Natural killer cell treated with Interleukin-12 subunit alpha and Interleukin-12 subunit beta and Interleukin-15 and Interleukin-18, amount 100 ng/mL, for 72 hours (primary cell): ENCODE data around the gene SEMA4G. TPM values are rescaled to one million over a fixed set of nuclear protein-coding genes. Genes with fewer than 3 reads are reported as not detected.

Experiments used
- ATAC-seq, 2 donors: fragments of 150-1000 bp; cut with Tn5 transposase in 1 of 2; sonication (Bioruptor Pico), chemical (Tn5 transposase) in 1 of 2; 2 replicates each; pipeline ENCODE4 v1.10.0; 2021
- DNase-seq: peaks from one replicate; pipeline ENCODE4 v3.0.0; 2022; ENCODE audit warnings: low spot score
- H3K27ac Mint-ChIP-seq, 2 donors: 1 replicate in 1 of 2; 2 replicates in 1 of 2; pipeline ENCODE4 v1.8.0; 2022; ENCODE audit warnings: mixed read lengths in 2 of 2, mild to moderate bottlenecking in 1 of 2, moderate library complexity in 1 of 2
- H3K27me3 Mint-ChIP-seq, 2 donors: 1 replicate in 1 of 2; 2 replicates in 1 of 2; pipeline ENCODE4 v1.8.0; 2022; ENCODE audit warnings: mixed read lengths in 2 of 2
- H3K36me3 Mint-ChIP-seq: one replicate; pipeline ENCODE4 v1.8.0; 2022; ENCODE audit warnings: mixed read lengths
- H3K4me1 Mint-ChIP-seq, 2 donors: 1 replicate in 1 of 2; 2 replicates in 1 of 2; pipeline ENCODE4 v1.8.0; 2022; ENCODE audit warnings: low read depth in 2 of 2, mixed read lengths in 2 of 2, mild to moderate bottlenecking in 1 of 2
- H3K4me3 Mint-ChIP-seq: one replicate; pipeline ENCODE4 v1.8.0; 2022; ENCODE audit warnings: mixed read lengths
- H3K9me3 Mint-ChIP-seq: 2 replicates; pipeline ENCODE4 v1.8.0; 2022; ENCODE audit warnings: mixed read lengths
- total RNA-seq, 2 donors: library from RNA; stranded (reverse); gene quantifications; one replicate each; pipeline ENCODE4 v1.2.3, GENCODE V29; 2022

SEMA4G gene
- total RNA-seq, 2 donors from 2014 or later, result 0.19 TPM; not detected in 1

DNA sequence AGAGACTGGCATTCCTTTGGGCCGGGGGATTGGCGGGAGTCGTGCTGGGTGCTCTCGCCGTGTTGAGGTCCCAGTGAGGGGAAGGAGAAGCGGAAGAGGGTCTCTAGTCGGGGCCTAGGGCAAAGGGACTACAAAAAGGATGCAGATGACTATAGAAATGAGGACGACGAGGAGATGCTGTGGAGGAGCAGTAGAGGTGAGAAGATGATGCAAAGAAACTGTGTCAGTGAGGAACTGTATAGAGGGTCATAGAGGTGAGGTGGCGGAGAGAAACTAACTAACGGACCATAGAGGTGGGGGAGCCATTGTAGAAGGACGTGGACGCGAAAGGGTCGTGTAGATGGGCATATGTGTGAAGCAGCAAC is 18.4 kb downstream of the SEMA4G start:
- peak overlapping the region; percentile 83 to 87 for H3K27ac Mint-ChIP-seq
- H3K4me3 Mint-ChIP-seq, result peak overlapping the region; percentile 96
- no peaks in the 10 kb centered on the region for H3K9me3 Mint-ChIP-seq
- DNase-seq (no peak), ATAC-seq (peak in 1 of 2 donors; percentile 12)
- H3K27me3 Mint-ChIP-seq, result no peaks in the 10 kb centered on the region
- peaks cover 19 to 27% of the 10 kb centered on the region in 2 donors for H3K4me1 Mint-ChIP-seq
- peaks cover 19% of the 10 kb centered on the region for H3K36me3 Mint-ChIP-seq

DNA sequence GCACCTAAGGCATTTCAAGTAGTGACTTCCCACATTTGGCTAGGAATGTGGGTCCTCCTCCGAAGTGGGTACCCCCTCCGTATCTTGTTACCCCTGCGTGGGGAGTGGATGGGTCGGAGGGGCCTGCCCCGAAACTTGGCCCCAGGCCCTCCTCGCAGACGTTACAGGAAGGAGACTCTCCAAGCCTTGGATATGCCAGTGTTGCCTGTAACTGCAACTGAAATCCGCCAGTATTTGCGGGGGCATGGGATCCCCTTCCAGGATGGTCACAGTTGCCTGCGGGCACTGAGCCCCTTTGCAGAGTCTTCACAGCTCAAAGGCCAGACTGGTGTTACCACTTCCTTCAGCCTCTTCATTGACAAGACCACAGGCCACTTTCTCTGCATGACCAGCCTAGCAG is 18.9 kb downstream of the SEMA4G start:
- Mint-ChIP-seq H3K36me3 (peaks cover 19% of the 10 kb centered on the region), H3K4me3 (peak overlapping the region; percentile 96), H3K9me3 (no peaks in the 10 kb centered on the region), H3K27ac (peak overlapping the region; percentile 83 to 87), H3K27me3 (no peaks in the 10 kb centered on the region), H3K4me1 (peaks cover 19 to 27% of the 10 kb centered on the region in 2 donors)
- DNase-seq, result no peak
- no peak for ATAC-seq

DNA sequence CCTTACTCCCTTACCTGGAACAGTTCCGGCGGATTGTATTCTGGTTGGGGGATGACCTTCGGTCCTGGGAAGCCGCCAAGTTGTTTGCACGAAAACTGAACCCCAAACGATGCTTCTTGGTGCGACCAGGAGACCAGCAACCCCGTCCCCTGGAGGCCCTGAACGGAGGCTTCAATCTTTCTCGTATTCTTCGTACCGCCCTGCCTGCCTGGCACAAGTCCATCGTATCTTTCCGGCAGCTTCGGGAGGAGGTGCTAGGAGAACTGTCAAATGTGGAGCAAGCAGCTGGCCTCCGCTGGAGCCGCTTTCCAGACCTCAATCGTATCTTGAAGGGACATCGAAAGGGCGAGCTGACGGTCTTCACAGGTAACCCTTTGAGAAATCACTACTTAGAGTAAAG is 19.8 kb downstream of the SEMA4G start:
- ATAC-seq, result no peak
- no peak for DNase-seq
- peaks cover 23% of the 10 kb centered on the region for H3K36me3 Mint-ChIP-seq
- H3K27ac Mint-ChIP-seq, result no peak overlapping the region
- H3K9me3 Mint-ChIP-seq, result no peaks in the 10 kb centered on the region
- H3K27me3 Mint-ChIP-seq, result no peaks in the 10 kb centered on the region
- H3K4me3 Mint-ChIP-seq, result peak overlapping the region; percentile 9
- H3K4me1 Mint-ChIP-seq, result peaks cover 19 to 27% of the 10 kb centered on the region in 2 donors

DNA sequence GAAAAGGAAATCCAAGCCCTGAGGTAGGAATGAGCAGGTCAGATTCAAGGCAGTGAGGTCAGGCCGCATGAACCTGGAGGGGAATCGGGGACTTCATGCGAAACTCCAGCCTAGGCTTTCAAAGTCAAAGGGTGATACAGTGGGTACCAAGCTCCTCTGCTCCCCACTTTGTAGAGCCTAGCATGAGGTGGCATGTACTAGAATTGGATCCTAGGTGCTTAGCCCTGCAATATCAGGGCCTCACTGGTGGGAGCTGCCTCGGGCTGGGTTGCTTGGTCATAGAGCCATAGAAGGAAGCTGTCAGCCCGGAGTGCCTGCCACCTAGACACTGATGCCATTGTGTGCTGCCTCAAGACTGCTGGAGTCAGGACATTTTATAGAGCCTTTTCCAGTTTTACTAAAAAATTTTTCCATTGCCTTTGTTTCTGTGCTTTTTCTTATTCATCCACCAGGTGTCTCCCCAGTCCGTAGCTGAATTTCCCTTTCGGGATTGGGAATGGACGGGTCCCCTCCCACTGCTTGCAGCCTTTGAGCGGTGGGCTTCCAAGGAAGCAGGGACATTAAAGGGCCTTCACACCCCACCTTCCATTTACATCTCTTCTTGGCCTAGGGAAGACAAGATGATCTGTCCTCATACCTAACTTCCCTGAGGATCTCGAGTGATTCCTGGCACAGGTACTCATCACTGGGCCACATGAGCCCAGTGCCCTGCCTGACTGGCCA is 24.8 kb downstream of the SEMA4G start:
- ATAC-seq (no peak), DNase-seq (no peak)
- H3K4me1 Mint-ChIP-seq, result peaks cover 17 to 28% of the 10 kb centered on the region in 2 donors
- no peak overlapping the region for H3K4me3 Mint-ChIP-seq
- peaks cover 16% of the 10 kb centered on the region for H3K36me3 Mint-ChIP-seq
- no peak overlapping the region for H3K27ac Mint-ChIP-seq
- H3K9me3 Mint-ChIP-seq, result no peaks in the 10 kb centered on the region
- no peaks in the 10 kb centered on the region for H3K27me3 Mint-ChIP-seq

DNA sequence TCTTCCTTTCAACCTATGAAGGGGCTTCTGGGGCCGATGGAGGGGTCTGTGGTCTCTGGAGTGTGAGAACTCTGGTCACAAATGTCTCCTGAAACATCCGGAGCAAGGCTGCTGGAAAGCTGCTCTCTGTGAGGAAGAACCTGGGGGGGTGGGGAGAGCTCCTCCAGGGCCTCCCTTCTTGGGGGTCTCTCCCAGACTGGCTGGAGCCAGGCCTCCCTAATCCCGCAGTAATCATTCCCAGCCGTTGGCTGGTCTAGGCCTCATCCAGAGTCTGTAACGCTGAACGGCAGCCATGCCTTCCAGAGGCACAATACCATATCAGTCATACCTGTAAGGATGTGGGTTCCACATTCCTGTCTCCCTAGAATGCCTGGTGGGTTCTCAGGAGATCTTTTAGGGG is 25.9 kb downstream of the SEMA4G start:
- DNase-seq (no peak), ATAC-seq (no peak)
- no peak overlapping the region for H3K4me3 Mint-ChIP-seq
- H3K27ac Mint-ChIP-seq, result no peak overlapping the region
- H3K27me3 Mint-ChIP-seq, result no peaks in the 10 kb centered on the region
- peaks cover 16% of the 10 kb centered on the region for H3K36me3 Mint-ChIP-seq
- H3K9me3 Mint-ChIP-seq, result no peaks in the 10 kb centered on the region
- H3K4me1 Mint-ChIP-seq, result peaks cover 17 to 28% of the 10 kb centered on the region in 2 donors

DNA sequence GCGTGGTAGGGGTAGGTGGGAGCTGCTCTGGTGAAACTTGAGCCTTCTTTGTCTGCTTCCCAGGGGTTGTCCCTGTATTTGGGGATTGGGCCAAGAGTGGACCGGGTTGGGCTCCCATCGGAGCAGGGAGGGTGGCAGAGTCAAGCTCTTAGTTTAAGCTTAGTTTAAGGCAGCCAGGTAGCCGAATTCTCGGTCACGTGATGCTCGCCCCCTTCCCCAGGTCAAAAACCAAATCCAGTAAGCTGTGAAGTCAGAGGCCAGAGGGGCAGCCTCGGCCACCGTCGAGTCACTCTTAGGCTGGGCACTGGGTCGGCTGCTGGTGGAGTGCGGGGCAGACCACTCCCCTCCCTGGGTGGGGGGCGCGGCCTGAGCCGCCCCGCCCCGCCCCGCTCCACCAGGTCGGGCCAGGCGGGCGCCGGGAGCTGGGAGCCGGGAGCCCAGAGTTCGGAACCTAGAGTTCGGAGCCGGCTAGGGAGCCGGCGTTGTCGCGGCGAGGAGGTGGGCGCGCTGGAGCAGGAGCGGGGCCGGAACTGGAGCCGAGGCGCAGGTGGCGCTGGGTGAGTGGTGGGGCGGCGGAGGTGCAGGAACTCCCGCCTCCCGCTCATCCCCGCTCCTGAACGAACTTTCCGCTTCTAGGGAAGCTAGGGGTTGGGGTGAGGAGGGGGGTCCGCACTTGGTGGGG is 27.5 kb downstream of the SEMA4G start:
- Mint-ChIP-seq H3K27me3 (no peaks in the 10 kb centered on the region), H3K4me3 (peak overlapping the region; percentile 89), H3K4me1 (peaks cover 17 to 27% of the 10 kb centered on the region in 2 donors)

DNA sequence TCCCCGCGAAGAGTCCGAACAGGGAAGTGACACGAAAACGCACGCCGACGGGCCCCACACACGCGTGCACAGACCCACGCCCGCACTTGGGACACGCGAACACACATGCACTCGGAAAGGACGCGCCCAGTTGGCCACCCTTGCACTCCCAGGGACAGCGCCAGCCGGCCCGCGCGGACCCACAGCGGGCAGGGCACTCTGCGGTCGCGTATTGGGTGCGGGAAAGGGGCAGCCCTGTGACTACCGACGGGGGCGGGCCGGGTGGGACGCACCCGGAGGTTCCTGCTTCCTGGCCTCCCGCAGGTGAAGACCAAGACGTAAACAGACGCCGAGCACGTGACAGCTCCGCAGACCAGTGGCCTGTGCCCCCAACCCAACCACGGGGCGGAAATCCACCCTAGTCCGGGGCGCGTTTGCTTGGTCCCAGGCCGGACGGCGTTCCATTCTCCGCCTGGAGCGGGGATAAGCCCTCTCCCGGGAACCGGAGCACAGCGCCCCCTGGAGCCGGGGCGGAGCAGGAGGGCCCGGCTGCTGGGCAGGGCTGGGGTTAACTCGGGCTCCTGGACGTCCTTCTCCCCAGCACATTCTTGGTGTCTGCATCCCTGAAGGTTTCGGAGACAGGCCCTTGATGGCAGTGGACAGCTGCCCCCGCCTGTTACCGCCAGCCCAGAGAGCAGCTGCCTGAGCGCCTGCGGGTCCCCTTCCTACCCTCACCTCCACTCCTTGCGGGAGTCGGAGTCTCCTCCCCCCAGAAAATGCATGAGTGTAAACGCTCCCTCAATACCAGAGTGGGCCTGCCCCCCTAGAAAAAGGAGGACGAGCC is 28.3 kb downstream of the SEMA4G start:
- no peaks in the 10 kb centered on the region for H3K9me3 Mint-ChIP-seq
- H3K4me3 Mint-ChIP-seq, result peak overlapping the region; percentile 89
- peak; percentile 63 to 71 for ATAC-seq
- peak; percentile 86 for DNase-seq
- H3K4me1 Mint-ChIP-seq, result peaks cover 17 to 27% of the 10 kb centered on the region in 2 donors
- H3K27me3 Mint-ChIP-seq, result no peaks in the 10 kb centered on the region
- H3K27ac Mint-ChIP-seq, result peak overlapping the region; percentile 64 to 75
- peaks cover 4% of the 10 kb centered on the region for H3K36me3 Mint-ChIP-seq

More for the DNA sequence above, 27.5 kb downstream of the SEMA4G start:
- H3K36me3 Mint-ChIP-seq, result peaks cover 4% of the 10 kb centered on the region
- ATAC-seq, result peak; percentile 22 to 43
- no peak for DNase-seq
- no peaks in the 10 kb centered on the region for H3K9me3 Mint-ChIP-seq
- peak overlapping the region; percentile 46 to 75 for H3K27ac Mint-ChIP-seq

DNA sequence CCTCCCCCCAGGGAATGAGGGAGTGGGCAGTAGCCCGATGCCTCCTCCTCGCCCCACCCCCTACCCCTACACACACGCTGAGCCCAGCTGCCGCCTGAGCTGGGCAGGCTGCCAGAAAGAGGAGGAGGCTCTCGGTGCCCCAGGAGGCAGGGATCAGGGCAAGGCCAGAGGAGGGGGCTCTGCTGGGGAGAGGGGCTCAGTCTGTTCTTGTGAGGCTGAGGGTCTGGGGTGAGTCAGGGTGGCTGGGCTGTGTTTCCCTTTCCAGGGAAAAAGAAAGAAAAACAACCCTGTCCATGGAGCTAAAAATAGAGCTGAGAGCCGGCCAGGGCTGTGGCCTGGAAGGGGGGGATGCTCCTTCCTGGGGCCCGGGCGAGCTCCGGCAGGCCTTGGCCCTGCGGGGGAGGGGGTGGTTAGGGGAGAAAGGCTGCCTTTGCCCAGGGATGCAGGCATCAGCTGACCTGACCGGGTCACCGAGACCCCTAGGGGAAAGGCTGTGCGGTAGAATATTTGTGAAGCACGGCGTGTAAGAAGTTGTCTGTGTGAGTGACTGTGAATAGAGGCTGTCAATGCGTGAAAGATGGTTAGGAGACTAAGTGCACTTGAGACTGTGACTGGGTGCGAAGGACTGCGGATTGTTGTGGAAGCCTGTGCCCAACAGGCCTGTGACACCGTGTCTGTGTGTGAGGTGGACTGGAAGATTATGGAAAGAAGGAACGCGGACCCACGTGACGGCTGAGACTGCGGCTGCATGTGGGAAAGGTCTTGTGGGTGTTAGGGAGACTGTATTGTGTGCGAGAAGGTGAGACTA is 29.1 kb downstream of the SEMA4G start:
- H3K27ac Mint-ChIP-seq, result peak overlapping the region; percentile 64 to 75
- H3K9me3 Mint-ChIP-seq, result no peaks in the 10 kb centered on the region
- ATAC-seq, result peak; percentile 2 to 34
- no peaks in the 10 kb centered on the region for H3K27me3 Mint-ChIP-seq
- peak overlapping the region; percentile 87 for H3K4me3 Mint-ChIP-seq
- no peak for DNase-seq
- peaks cover 17 to 27% of the 10 kb centered on the region in 2 donors for H3K4me1 Mint-ChIP-seq
- peaks cover 4% of the 10 kb centered on the region for H3K36me3 Mint-ChIP-seq

DNA sequence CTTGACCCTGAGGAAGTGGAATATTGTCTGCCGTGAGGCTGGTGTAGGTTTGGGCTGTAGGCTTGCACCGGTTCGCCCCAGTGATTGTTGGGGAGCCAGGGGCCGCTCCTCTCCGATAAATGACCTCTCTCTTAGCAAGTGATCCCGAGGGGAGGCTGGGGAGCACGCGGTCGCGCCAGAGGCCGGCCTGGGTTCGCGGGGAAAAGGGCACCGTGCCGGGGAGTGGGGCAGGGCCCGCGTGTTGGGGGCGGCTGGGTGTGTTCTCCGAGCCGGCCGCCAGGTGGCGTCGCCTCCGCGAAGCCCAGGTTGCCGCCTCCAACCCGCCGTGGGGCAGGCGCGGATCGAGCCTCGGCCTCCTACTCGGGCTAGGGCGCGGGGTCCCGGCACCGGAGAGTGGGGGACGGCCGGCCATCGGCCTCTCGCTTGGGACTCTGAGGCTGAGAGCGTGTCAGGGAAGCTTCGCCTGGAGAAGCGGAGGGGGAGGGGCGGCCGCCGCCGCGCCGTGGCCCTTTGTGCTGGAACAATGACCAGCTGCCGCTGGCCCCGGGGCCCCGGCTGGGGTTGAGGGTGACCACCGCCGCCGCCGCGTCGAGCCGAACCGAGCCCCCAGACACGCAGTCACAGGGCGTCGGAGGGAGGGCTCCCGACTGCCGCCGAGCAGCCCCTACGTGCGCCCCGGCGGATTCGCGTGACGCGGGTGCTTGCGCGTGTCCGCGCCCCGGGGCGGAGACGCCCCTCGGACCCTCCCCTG is 29.9 kb downstream of the SEMA4G start:
- ATAC-seq, result peak; percentile 82 to 84

DNA sequence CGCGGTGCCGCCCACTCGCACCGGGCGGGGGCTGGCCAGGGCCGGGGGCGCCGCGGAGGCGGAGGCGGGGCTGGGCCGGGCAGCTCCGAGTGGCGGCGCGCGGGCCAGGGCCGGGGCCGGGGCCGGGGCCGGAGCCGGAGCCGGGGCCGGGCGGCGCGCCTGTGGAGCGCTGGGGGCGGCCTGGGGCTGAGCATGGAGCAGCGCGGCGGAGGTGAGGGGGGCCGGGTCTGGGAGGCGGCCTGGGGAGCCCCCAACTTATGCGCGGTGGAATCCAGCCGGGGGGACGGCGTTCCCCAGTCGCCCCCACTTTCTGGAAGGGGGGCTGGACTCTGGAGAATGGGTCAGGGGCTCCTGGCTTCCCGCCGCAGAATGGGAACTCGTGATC is 30.4 kb downstream of the SEMA4G start, which contains the start of gene LZTS2:
Gene LZTS2 (plus strand): TSS at position 67 of the 385 bp plus-strand sequence. CDS start 2,731 bp downstream, outside the sequence.
- H3K4me3 Mint-ChIP-seq, result peak within 1 kb of the TSS; percentile 87
- H3K27me3 Mint-ChIP-seq, result no peaks in the 10 kb centered on the region
- peak within 1 kb of the TSS; percentile 64 to 75 for H3K27ac Mint-ChIP-seq
- DNase-seq (no peak), ATAC-seq (no peak)
- H3K9me3 Mint-ChIP-seq, result no peaks in the 10 kb centered on the region
- H3K36me3 Mint-ChIP-seq, result no peaks in the 10 kb centered on the region
- H3K4me1 Mint-ChIP-seq, result peaks cover 17 to 24% of the 10 kb centered on the region in 2 donors

More for the DNA sequence above, 29.9 kb downstream of the SEMA4G start:
- Mint-ChIP-seq H3K36me3 (no peaks in the 10 kb centered on the region), H3K4me1 (peaks cover 17 to 27% of the 10 kb centered on the region in 2 donors), H3K27ac (peak overlapping the region; percentile 64 to 75), H3K9me3 (no peaks in the 10 kb centered on the region), H3K27me3 (no peaks in the 10 kb centered on the region), H3K4me3 (peak overlapping the region; percentile 87)
- DNase-seq, result peak; percentile 86

DNA sequence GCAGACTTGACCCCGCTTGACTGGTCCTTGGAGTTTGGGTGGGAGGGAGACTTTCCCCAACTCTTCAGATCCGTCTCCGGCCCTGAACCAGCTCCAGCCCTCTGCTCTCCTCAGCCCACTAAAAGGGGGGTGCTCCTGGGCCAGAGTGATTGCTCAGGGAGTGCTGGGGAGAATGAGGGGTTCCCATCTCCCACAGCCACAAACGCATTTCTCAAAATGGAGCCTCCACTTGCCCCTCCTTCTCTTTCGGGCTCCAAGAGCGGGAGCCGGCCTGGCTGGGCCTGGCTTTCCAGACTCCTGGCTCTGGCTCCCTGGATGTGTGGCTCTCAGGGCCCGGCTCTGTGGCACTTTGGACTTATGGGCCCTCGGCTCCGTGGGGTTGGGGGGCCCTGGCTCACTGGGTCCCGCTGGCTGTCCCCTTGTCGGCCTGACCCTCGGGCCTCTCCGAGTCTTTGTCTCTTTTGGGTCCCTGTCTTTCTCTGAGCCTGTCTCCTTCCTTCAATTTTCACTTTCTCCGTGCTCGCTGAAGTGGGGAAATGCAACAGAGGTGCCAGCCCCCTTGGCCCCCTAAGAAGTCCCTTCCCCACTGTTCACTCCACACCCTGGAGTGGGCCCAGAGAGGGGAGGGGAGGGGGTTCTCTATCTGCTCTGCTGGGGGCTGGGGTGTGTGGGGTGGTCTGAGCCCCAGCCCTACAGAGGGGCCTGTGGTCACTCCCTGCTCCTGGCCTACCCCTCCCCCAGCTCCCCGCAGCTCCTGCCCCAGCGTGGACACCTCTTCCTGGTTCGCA is 31.0 kb downstream of the SEMA4G start:
- ATAC-seq (no peak), DNase-seq (no peak)
- peak overlapping the region; percentile 68 for H3K4me3 Mint-ChIP-seq
- H3K27ac Mint-ChIP-seq, result peak overlapping the region in 1 of 2 donors; percentile 12
- H3K4me1 Mint-ChIP-seq, result peaks cover 17 to 24% of the 10 kb centered on the region in 2 donors
- H3K27me3 Mint-ChIP-seq, result no peaks in the 10 kb centered on the region
- no peaks in the 10 kb centered on the region for H3K9me3 Mint-ChIP-seq
- no peaks in the 10 kb centered on the region for H3K36me3 Mint-ChIP-seq
